ENCODE measurements around the gene HDAC4. TPM values are rescaled to one million over a fixed set of nuclear protein-coding genes. Genes with fewer than 3 reads are reported as not detected.
A peak's percentile ranks its signal among the peaks of the same experiment; 100 is the strongest.

Gene HDAC4
- total RNA-seq, 6 donors from 2014 or later = 16.1 to 108 (median 45.0) TPM

GRCh38 chr2:239278941-239279365, 121.9 kb downstream of the HDAC4 start:
- Histone ChIP-seq H3K9me3 (no peaks in the 10 kb centered on the region), H3K36me3 (no peaks in the 10 kb centered on the region), H3K27ac (no peak overlapping the region), H3K4me1 (peaks cover 22 to 30% (median 26%) of the 10 kb centered on the region in 4 donors), H3K27me3 (no peaks in the 10 kb centered on the region), H3K4me3 (no peak overlapping the region)
- 86 to 87% methylated on average over 4 of the region's 4 CpGs for WGBS, 2 donors
- DNase-seq (no peak), ATAC-seq (ENCODE audit: low FRiP score in 2 of 2) (no peak)
- TF ChIP-seq EP300 (IDR thresholded peaks at IDR 0.05) = no peak
- no peak for TF ChIP-seq POLR2AphosphoS5 (IDR thresholded peaks at IDR 0.05)
- TF ChIP-seq POLR2A (IDR thresholded peaks at IDR 0.05) = no peak
- TF ChIP-seq CTCF (IDR thresholded peaks at IDR 0.05) = no peak

GRCh38 chr2:239278361-239278760, 122.5 kb downstream of the HDAC4 start:
- peaks cover 22 to 36% (median 26%) of the 10 kb centered on the region in 4 donors for H3K4me1 ChIP-seq
- H3K4me3 ChIP-seq = no peak overlapping the region
- H3K27me3 ChIP-seq = no peaks in the 10 kb centered on the region
- no peak for TF ChIP-seq EP300 (IDR thresholded peaks at IDR 0.05)
- TF ChIP-seq POLR2AphosphoS5 (IDR thresholded peaks at IDR 0.05) = no peak
- no peak for TF ChIP-seq POLR2A (IDR thresholded peaks at IDR 0.05)
- TF ChIP-seq CTCF (IDR thresholded peaks at IDR 0.05) = no peak
- 94% methylated on average over 7 of the region's 7 CpGs for WGBS, 2 donors
- H3K36me3 ChIP-seq = no peaks in the 10 kb centered on the region
- DNase-seq = no peak
- ATAC-seq (ENCODE audit: low FRiP score in 2 of 2) = no peak
- H3K9me3 ChIP-seq = no peaks in the 10 kb centered on the region
- H3K27ac ChIP-seq = no peak overlapping the region

GRCh38 chr2:239277401-239278085, 123.3 kb downstream of the HDAC4 start:
- WGBS, 2 donors = 93 to 95% methylated on average over 15 to 27 of the region's 27 CpGs
- Histone ChIP-seq H3K36me3 (no peaks in the 10 kb centered on the region), H3K9me3 (no peaks in the 10 kb centered on the region), H3K4me3 (no peak overlapping the region), H3K27me3 (no peaks in the 10 kb centered on the region), H3K4me1 (peaks cover 22 to 36% (median 31%) of the 10 kb centered on the region in 4 donors), H3K27ac (no peak overlapping the region)
- TF ChIP-seq EP300 (IDR thresholded peaks at IDR 0.05) (no peak), CTCF (IDR thresholded peaks at IDR 0.05) (no peak), POLR2AphosphoS5 (IDR thresholded peaks at IDR 0.05) (no peak), POLR2A (IDR thresholded peaks at IDR 0.05) (no peak)
- DNase-seq = peak in 1 of 2 donors; percentile 19
- ATAC-seq (ENCODE audit: low FRiP score in 2 of 2) = no peak

GRCh38 chr2:239276851-239277250, 124.0 kb downstream of the HDAC4 start:
- peaks cover 22 to 36% (median 31%) of the 10 kb centered on the region in 4 donors for H3K4me1 ChIP-seq
- ATAC-seq (ENCODE audit: low FRiP score in 2 of 2) = no peak

GRCh38 chr2:239275847-239276831, 124.7 kb downstream of the HDAC4 start:
- WGBS, 2 donors = 83 to 89% methylated on average over 25 to 30 of the region's 31 CpGs
- DNase-seq (peak; percentile 36 to 79), ATAC-seq (ENCODE audit: low FRiP score in 2 of 2) (peak in 1 of 2 donors; percentile 76)
- Histone ChIP-seq H3K27me3 (no peaks in the 10 kb centered on the region), H3K4me3 (no peak overlapping the region), H3K27ac (peak overlapping the region; percentile 79 to 83 (median 82)), H3K9me3 (no peaks in the 10 kb centered on the region), H3K4me1 (peaks cover 22 to 36% (median 31%) of the 10 kb centered on the region in 4 donors), H3K36me3 (no peaks in the 10 kb centered on the region)
- TF ChIP-seq CTCF (IDR thresholded peaks at IDR 0.05) (no peak), POLR2AphosphoS5 (IDR thresholded peaks at IDR 0.05) (peak in 1 of 2 donors; percentile 53), EP300 (IDR thresholded peaks at IDR 0.05) (no peak), POLR2A (IDR thresholded peaks at IDR 0.05) (peak in 1 of 4 donors; percentile 25)

More at GRCh38 chr2:239276851-239277250, 124.0 kb downstream of the HDAC4 start:
- Histone ChIP-seq H3K27me3 (no peaks in the 10 kb centered on the region), H3K4me3 (no peak overlapping the region), H3K9me3 (no peaks in the 10 kb centered on the region), H3K36me3 (no peaks in the 10 kb centered on the region), H3K27ac (peak overlapping the region in 2 of 4 donors; percentile 81 to 83)
- WGBS, 2 donors = 88 to 91% methylated on average over 9 of the region's 9 CpGs
- DNase-seq = peak in 1 of 2 donors; percentile 15
- TF ChIP-seq POLR2A (IDR thresholded peaks at IDR 0.05) = no peak
